Smooth muscle cell (in vitro differentiated cells): ENCODE data around the gene NAPB. TPM values are rescaled to one million over a fixed set of nuclear protein-coding genes. Genes with fewer than 3 reads are reported as not detected.

ENCODE experiments used
- DNase-seq: peaks from one replicate; lab custom pipeline; 2025; ENCODE audit not compliant: unreplicated experiment; lab: John Stamatoyannopoulos, UW
- H2AFZ ChIP-seq: fragments of 200-600 bp; sonication (generic); 2 replicates; pipeline ENCODE4 v1.6.0; 2016; ENCODE audit warnings: antibody characterized with exemption, low read depth, mild to moderate bottlenecking
- H3F3A ChIP-seq: fragments of 200-600 bp; sonication (generic); 2 replicates; pipeline ENCODE4 v1.6.0; 2017; ENCODE audit warnings: antibody characterized with exemption, low read depth
- H3K27ac ChIP-seq: fragments of 200-600 bp; sonication (generic); 2 replicates; pipeline ENCODE4 v1.5.1; 2016; ENCODE audit warnings: low read depth, mild to moderate bottlenecking
- H3K27me3 ChIP-seq: fragments of 200-600 bp; sonication (generic); 2 replicates; pipeline ENCODE4 v1.6.1; 2016; ENCODE audit warnings: low read depth, mild to moderate bottlenecking
- H3K36me3 ChIP-seq: fragments of 200-600 bp; sonication (generic); 2 replicates; pipeline ENCODE4 v1.5.1; 2016; ENCODE audit warnings: low read depth
- H3K4me1 ChIP-seq: fragments of 200-600 bp; sonication (generic); 2 replicates; pipeline ENCODE4 v1.5.1; 2016; ENCODE audit warnings: low read depth
- H3K4me2 ChIP-seq: fragments of 200-600 bp; sonication (generic); 2 replicates; pipeline ENCODE4 v1.6.0; 2016; ENCODE audit warnings: mild to moderate bottlenecking
- H3K4me3 ChIP-seq: fragments of 200-600 bp; sonication (generic); 2 replicates; pipeline ENCODE4 v1.5.1; 2016; ENCODE audit warnings: mild to moderate bottlenecking
- H3K79me2 ChIP-seq: fragments of 200-600 bp; sonication (generic); 2 replicates; pipeline ENCODE4 v1.6.0; 2016; ENCODE audit warnings: low read depth, mild to moderate bottlenecking
- H3K9ac ChIP-seq: fragments of 200-600 bp; sonication (generic); 2 replicates; pipeline ENCODE4 v1.6.0; 2016; ENCODE audit warnings: low read depth
- H3K9me3 ChIP-seq: fragments of 200-600 bp; sonication (generic); replicated peaks from 2 replicates; pipeline ENCODE4 v1.5.1; 2016; ENCODE audit warnings: low read depth
- H4K20me1 ChIP-seq: fragments of 200-600 bp; sonication (generic); 2 replicates; pipeline ENCODE4 v1.6.0; 2016; ENCODE audit warnings: low read depth
- CTCF ChIP-seq: fragments of 200-600 bp; sonication (generic); IDR thresholded peaks from 2 replicates; pipeline ENCODE4 v1.5.1; 2017; ENCODE audit warnings: borderline replicate concordance, mild to moderate bottlenecking, antibody characterized with exemption; ENCODE audit not compliant: insufficient read depth, poor library complexity, severe bottlenecking
- WGBS: methylation state at CpG from one replicate; pipeline ENCODE4 v1.1.7; 2016; ENCODE audit warnings: low lambda C conversion rate; 5-methylcytosine and 5-hydroxymethylcytosine counted together
- polyA plus RNA-seq: library from polyadenylated mRNA; unstranded; fragments of >200 nt; fragmentation: Nextera tagmentation; extraction: Ambion mirVana; gene quantifications from 2 replicates; pipeline ENCODE4 v1.2.1, GENCODE V29; 2016
- total RNA-seq: library from RNA; depleted of rRNA; stranded (reverse); fragments of >200 nt; gene quantifications from 2 replicates; pipeline ENCODE4 v1.2.3, GENCODE V29; 2014

NAPB gene
- total and polyA plus RNA-seq, 2 experiments from 2014 or later = 0.65 to 11.4 TPM

GRCh38 chr20:23346002-23346401 lies 75.3 kb downstream of the NAPB start:
- no peaks in the 10 kb centered on the region for H4K20me1 ChIP-seq

GRCh38 chr20:23344336-23344735 lies 77.0 kb downstream of the NAPB start:
- Histone ChIP-seq H3K36me3 (no peaks in the 10 kb centered on the region), H3K27ac (no peak overlapping the region), H3K4me2 (no peak overlapping the region), H3F3A (peaks cover 5% of the 10 kb centered on the region), H3K79me2 (no peaks in the 10 kb centered on the region), H3K9ac (no peak overlapping the region), H3K4me3 (no peak overlapping the region), H3K27me3 (no peaks in the 10 kb centered on the region), H3K4me1 (peaks cover 5% of the 10 kb centered on the region), H3K9me3 (no peaks in the 10 kb centered on the region), H4K20me1 (no peaks in the 10 kb centered on the region), H2AFZ (no peak overlapping the region)
- no peak for TF ChIP-seq CTCF
- DNase-seq = no peak
- 51% methylated on average over 5 of the region's 5 CpGs for WGBS

More at GRCh38 chr20:23346002-23346401, 75.3 kb downstream of the NAPB start:
- 92% methylated on average over 4 of the region's 4 CpGs for WGBS
- Histone ChIP-seq H3K36me3 (no peaks in the 10 kb centered on the region), H3K4me1 (peaks cover 6% of the 10 kb centered on the region), H3K4me2 (no peak overlapping the region), H3K9me3 (no peaks in the 10 kb centered on the region), H3K27me3 (no peaks in the 10 kb centered on the region), H3K79me2 (no peaks in the 10 kb centered on the region), H3K4me3 (no peak overlapping the region), H3K9ac (no peak overlapping the region), H2AFZ (no peak overlapping the region), H3F3A (peaks cover 5% of the 10 kb centered on the region), H3K27ac (no peak overlapping the region)
- no peak for TF ChIP-seq CTCF
- DNase-seq = no peak

- H3K27ac ChIP-seq = no peak overlapping the region
- WGBS = 100% methylated on average over 1 of the region's 1 CpG
- no peak overlapping the region for H2AFZ ChIP-seq
Observed at GRCh38 chr20:23343590-23343989, 77.7 kb downstream of the NAPB start.

More at GRCh38 chr20:23343590-23343989, 77.7 kb downstream of the NAPB start:
- no peak for TF ChIP-seq CTCF
- no peak for DNase-seq
- Histone ChIP-seq H3K4me3 (no peak overlapping the region), H3K36me3 (no peaks in the 10 kb centered on the region), H3K9ac (no peak overlapping the region), H3K79me2 (no peaks in the 10 kb centered on the region), H3F3A (no peaks in the 10 kb centered on the region), H3K4me2 (no peak overlapping the region), H3K9me3 (no peaks in the 10 kb centered on the region), H4K20me1 (no peaks in the 10 kb centered on the region), H3K27me3 (no peaks in the 10 kb centered on the region), H3K4me1 (no peaks in the 10 kb centered on the region)
